ENCODE results near the gene SLC39A1. TPM values are rescaled to one million over a fixed set of nuclear protein-coding genes. Genes with fewer than 3 reads are reported as not detected.

The SLC39A1 gene
- total and polyA plus RNA-seq, 2 of the 4 experiments (the other 2 are of a cell fraction), result 89.1 to 97.7 TPM

DNA sequence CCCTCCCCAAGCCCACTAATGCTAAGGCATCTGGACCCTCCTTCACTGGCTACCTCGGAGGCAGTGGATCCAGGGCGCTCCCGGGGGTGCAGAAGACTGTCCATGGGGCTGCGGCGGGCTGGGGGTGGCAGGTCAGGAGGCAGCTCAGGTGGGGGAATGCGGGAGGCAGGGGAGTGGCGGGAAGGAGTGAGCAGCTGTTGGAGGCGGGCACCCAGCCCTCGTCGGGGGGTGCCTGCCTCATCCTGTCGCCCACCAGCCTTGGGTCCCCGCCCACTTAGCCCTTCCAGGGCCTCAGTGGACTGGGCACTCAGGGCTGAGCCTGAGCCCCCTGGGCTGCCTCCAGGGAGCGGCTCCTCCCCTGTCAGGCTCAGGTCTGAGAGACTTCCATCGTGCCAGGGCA, 29.9 kb downstream of the SLC39A1 start:
- Histone ChIP-seq H2BK15ac (ENCODE audit: low read depth, low read length) (no peak overlapping the region), H2AK9ac (replicated peaks; ENCODE audit: low read depth, low read length, poor library complexity) (no peak overlapping the region), H3K18ac (ENCODE audit: low read depth, low read length) (no peak overlapping the region), H3K56ac (ENCODE audit: extremely low read depth, insufficient read depth, low read length) (no peak overlapping the region), H3K4ac (ENCODE audit: low read depth, low read length) (no peak overlapping the region), H3K9me1 (ENCODE audit: insufficient read depth, low read length) (peaks cover 6% of the 10 kb centered on the region), H3K9ac (ENCODE audit: low read depth, low read length) (no peak overlapping the region), H3K4me3 (ENCODE audit: insufficient read depth, low read depth, low read length) (no peak overlapping the region), H3K27me3 (ENCODE audit: control insufficient read depth, insufficient read depth, low read length) (no peaks in the 10 kb centered on the region), H4K20me1 (ENCODE audit: insufficient read depth, low read length) (peaks cover 6% of the 10 kb centered on the region; the same call in 1 of the 2 replicates), H2AFZ (replicated peaks; ENCODE audit: low read length, poor library complexity) (no peak overlapping the region), H4K5ac (ENCODE audit: low read depth, low read length) (no peak overlapping the region), H4K8ac (ENCODE audit: low read depth in 2 of 2, low read length in 2 of 2) (no peak overlapping the region), H2AK5ac (ENCODE audit: low read depth, low read length) (no peak overlapping the region), H4K91ac (ENCODE audit: insufficient read depth, low read depth, low read length) (no peak overlapping the region), H3K4me1 (ENCODE audit: control insufficient read depth, insufficient read depth, low read length) (peaks cover 7% of the 10 kb centered on the region), H3K23ac (ENCODE audit: low read depth, low read length) (no peak overlapping the region), H2BK5ac (ENCODE audit: low read depth, low read length, poor library complexity, severe bottlenecking) (no peak overlapping the region), H3K36me3 (ENCODE audit: control insufficient read depth, insufficient read depth, low read length) (peaks cover 62% of the 10 kb centered on the region), H3K14ac (replicated peaks; ENCODE audit: low read depth, low read length) (no peak overlapping the region), H3K79me1 (ENCODE audit: low read depth in 1 of 2, low read length in 2 of 2) (peaks cover 0 to 4% of the 10 kb centered on the region in 2 experiments; a peak in 2 of 4 replicates), H3K4me2 (ENCODE audit: low read depth, low read length) (no peak overlapping the region), H3K27ac (ENCODE audit: insufficient read depth, low read length) (no peak overlapping the region), H2BK120ac (ENCODE audit: low read depth, low read length) (no peak overlapping the region), H2BK20ac (ENCODE audit: low read depth, low read length) (no peak overlapping the region), H3K9me3 (ENCODE audit: control insufficient read depth, insufficient read depth, low read length) (no peaks in the 10 kb centered on the region)
- TF ChIP-seq RFX5 (IDR thresholded peaks at IDR 0.05; ENCODE audit: low read depth, low read length) (no peak), MAFK (IDR thresholded peaks at IDR 0.05; ENCODE audit: low read depth, low read length) (no peak), POLR2A (IDR thresholded peaks at IDR 0.05; ENCODE audit: low read depth, low read length) (no peak)
- intact Hi-C loops (cut with micrococcal nuclease), result no loop called here
- 80% methylated on average over 2 of the region's 14 CpGs; no CpG with 5 or more reads in 1 of the 2 experiments for WGBS, 2 experiments (ENCODE audit: extremely low coverage in 2 of 2, insufficient read length in 1 of 2)
- no peak for ATAC-seq (ENCODE audit: low read depth)
- BruUV-seq (replicated peaks), result no TSS peak
- POLR2A ChIA-PET (ENCODE audit: unreplicated experiment), result no interaction called here
- DNase-seq, result no peak
- dilution Hi-C loops (cut with HindIII; ENCODE audit: low sequenced_read_pairs, unreplicated experiment), result no loop called here
- in situ Hi-C loops (cut with MboI; ENCODE audit: low sequenced_read_pairs), result no loop called here
- CTCF ChIA-PET, result no interaction called here
